ENCODE measurements around the gene LDHAL6A.
"Not testable (repeated sequence)": the region's sequence is repeated elsewhere in the genome, so short reads cannot be mapped to it uniquely, and the experiment has no call there.

LDHAL6A gene

DNA sequence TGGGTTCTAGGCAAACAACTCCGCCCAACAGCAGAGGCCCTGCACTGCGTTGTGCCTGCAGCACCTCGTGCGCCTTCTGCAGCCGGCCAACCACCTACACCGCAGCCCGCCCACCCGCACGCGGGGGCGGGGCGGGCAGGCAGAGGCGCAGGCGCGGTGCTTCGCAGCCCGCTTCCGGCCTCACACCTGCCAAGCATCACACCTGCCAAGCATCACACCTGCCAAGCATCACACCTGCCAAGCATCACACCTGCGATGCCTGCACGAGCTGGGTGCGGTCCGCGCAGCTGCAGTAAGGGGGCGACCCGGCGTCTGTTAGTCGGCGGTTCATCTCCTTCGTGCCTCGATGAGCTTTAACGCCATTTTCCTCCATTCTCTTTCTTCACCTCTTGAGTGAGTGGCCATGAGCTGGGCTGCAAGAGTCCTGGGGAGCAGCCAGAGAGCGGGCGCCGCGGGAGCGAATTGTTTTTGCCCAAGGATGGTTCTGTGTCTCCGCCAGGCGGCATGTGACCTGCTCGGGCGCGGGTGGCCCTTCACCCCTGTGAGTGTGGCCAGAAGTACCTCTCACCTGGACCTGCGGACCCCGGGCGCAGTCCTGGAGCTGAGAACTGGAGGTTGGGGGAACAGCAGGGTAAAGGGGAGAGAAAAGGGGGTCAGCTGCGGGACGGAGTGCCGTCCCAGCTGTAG, at the start of gene LDHAL6A:
Gene LDHAL6A, plus strand, starts transcription at position 171 of the 687 bp plus-strand sequence. CDS start 825 bp downstream, outside the sequence.
- DNase-seq (ENCODE audit: low read depth in 2 of 2) = no peak

DNA sequence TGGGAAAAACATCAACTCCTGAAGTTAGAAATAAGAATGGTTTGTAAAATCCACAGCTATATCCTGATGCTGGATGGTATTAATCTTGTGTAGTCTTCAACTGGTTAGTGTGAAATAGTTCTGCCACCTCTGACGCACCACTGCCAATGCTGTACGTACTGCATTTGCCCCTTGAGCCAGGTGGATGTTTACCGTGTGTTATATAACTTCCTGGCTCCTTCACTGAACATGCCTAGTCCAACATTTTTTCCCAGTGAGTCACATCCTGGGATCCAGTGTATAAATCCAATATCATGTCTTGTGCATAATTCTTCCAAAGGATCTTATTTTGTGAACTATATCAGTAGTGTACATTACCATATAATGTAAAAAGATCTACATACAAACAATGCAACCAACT, 48.3 kb upstream of the LDHAL6A start:
- DNase-seq (ENCODE audit: low read depth in 2 of 2) = not testable (repeated sequence)

DNA sequence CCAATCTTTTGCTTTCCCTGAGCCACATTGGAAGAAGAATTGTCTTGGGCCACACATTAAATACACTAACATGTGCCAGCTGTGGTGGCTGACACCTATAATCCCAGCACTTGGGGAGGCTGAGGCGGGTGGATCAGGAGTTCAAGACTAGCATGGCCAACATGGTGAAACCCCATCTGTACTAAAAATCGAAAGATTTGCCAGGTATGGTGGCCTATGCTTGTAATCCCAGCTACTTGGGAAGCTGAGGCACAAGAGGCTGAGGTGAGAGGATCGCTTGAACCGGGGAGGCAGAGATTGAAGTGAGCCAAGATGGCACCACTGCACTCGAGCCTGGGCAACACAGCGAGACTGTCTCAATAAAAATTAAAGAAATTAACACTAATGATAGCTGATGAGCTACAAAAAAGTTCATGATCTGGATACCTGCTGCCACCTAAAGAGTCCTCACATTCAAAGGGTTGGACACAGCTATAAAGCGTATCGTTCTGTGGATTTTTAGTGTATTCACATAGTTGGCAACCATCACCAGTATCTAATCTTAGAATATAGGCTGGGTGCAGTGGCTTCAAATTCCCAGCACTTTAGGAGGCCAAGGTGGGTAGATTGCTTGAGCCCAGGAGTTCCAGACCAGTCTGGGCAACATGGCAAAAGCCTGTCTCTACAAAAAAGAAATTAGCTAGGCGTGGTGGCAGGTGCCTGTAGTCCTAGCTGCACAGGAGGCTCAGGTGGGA, 46.9 kb upstream of the LDHAL6A start:
- DNase-seq (ENCODE audit: low read depth in 2 of 2) = no peak

DNA sequence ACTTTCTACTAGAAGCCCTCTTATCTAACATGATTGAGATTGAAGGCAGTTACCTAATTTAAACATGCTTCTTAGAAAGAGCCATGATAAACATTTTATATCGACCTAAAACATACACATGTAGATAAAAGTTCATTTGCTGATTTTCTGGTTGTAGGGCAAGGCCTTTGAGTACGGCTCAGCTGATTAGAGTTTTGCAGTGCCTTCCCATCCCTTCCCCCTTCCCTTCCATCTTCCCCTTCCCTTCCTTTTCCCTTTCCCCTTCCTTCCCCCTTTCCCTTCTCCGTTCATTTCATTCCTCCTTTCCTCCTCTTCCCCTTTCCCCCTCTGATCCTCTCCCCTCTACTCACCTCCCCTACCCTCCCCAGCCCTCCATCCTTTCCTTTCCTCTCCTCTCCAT, 39.2 kb upstream of the LDHAL6A start:
- DNase-seq (ENCODE audit: low read depth in 2 of 2) = no peak

DNA sequence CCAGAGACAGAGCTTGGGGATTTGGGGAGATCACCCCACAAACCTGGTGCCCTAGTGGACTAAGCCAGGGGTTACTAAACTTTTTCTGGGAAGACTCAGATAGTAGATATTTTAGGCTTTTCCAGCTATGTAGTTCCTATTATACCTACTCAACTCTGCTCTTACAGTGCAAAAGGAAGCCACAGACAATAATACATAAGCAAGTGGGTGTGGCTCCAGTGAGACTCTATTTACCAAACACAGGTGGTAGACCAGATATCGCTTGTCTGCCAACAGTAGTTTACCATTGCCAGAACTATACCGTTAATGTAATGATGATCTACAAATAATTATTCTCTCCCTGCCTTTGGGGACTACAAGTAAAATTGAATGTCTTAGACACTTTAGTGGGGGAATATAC, 36.6 kb upstream of the LDHAL6A start:
- no peak for DNase-seq (ENCODE audit: low read depth in 2 of 2)

DNA sequence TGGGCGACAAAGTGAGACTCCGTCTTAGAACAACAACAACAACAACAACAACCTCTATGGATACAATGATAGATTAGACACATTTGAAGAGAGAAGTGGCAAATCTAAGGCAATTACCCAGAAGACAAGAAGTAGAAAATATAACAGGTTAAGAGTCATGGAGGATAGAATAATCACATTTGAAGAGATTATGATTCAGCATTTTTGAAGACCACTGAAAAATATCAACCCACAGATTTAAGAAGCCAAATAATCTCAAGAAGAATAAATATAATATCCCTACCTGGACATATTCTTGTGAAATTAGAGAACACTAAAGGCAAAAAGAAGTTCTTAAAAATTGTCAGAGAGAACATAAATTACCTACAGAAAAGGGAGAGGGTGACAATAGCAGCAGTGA, 35.6 kb upstream of the LDHAL6A start:
- DNase-seq (ENCODE audit: low read depth in 2 of 2) = no peak

DNA sequence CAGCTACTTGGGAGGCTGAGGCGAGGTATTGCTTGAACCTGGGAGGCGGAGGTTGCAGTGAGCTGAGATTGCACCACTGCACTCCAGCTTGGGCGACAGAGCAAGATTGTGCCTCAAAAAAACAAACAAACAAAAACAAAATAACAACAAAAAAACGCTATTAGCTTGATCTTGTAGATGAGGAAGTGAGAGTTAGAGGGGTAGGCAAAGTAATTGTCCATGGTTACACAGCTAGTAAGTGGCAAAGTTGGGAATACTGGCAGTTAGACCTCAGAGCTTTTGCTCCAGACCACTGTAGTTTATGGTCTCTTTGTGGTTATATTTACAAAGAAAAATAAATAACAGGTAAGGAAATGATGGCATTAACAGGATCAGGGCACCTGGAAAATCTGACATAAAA, 28.4 kb upstream of the LDHAL6A start:
- DNase-seq (ENCODE audit: low read depth in 2 of 2) = no peak

DNA sequence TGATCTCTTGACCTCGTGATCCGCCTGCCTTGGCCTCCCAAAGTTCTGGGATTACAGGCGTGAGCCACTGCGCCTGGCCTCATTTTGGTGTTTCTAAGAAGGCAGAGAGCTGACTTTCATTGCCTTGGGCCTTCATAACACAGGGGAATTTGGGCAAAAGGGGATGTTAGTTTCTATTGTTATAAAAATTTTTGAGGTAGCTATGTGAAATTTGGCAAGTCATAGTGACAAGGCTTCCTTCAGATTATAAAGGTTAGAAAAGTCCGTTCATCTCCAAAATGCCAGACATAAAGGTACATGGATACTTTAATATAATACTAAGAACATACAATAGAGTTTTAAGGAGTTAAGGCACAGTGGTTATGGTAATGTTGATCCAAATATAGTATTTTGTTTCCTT, 26.3 kb upstream of the LDHAL6A start:
- DNase-seq (ENCODE audit: low read depth in 2 of 2) = no peak

DNA sequence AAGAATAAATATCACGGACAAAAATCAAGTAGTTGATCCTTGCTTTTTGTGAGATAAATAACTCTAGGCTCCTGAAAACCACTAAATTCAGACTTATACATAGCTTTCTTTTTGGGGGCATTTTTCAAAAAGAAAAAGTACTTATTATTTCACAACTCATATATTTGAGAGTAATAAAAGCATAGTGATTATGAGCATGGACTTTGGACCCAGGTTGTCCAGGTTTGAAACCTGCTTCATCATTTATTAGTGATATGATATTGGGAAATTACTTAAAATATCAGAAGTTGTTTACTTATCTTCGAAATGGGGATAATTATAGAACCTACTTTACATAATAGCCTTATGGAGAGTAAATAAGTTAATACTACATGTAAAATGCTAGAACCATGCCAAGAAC, 17.0 kb upstream of the LDHAL6A start:
- DNase-seq (ENCODE audit: low read depth in 2 of 2) = no peak

DNA sequence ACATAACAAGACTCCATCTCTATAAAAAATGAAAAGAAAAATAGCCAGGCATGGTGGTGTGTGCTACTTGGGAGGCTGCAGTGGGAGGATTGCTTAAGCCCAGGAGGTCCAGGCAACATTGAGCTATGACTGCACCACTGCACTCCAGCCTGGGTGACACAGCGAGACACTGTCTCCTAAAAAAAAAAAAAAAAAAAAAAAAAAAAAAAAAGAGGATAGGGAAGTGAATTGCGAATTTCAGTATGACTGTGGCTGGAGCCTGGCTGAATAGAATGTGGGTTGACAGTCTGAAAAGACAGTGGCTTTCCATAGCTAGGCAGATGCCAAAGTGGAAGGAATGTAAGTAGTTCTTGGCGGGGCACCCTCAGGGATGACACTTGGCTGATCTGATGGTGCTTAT, 6.4 kb upstream of the LDHAL6A start:
- no peak for DNase-seq (ENCODE audit: low read depth in 2 of 2)

DNA sequence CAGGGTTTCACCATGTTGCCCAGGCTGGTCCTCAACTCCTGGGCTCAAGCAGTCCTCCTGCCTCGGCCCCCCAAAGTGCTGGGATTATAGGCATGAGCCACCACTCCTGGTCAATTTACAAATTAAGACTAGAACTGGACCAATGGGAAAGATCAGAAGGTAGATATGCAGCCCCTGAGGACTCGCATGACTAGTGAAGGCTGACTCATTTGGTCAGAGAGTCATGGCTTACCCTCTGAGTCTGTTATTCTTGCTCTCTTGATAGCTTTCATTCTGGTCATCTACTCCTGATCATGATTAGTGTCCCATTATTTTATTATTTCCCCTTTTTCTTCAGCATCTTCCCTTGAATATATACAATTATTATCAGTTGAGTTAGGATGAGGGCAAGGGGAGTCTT, 2.7 kb upstream of the LDHAL6A start:
- no peak for DNase-seq (ENCODE audit: low read depth in 2 of 2)

DNA sequence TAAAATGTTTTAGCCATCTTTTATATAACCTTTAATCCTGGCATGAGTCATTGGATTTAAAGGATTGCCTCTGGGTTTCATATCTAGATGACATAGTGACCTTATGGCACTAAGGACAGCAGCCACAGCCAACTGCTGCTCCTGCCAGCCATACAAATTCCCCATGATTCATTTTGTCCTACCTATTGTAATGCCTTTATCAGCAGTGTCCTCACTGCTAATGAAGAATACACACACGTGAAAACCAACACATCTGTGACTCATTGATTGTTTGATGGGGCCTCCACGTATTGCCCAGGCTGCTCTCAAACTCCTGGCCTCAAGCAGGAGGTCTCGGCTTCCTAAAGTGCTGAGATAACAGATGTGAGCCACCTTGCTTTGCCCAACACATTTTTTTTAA, 1.8 kb downstream of the LDHAL6A start:
- no peak for DNase-seq (ENCODE audit: low read depth in 2 of 2)

DNA sequence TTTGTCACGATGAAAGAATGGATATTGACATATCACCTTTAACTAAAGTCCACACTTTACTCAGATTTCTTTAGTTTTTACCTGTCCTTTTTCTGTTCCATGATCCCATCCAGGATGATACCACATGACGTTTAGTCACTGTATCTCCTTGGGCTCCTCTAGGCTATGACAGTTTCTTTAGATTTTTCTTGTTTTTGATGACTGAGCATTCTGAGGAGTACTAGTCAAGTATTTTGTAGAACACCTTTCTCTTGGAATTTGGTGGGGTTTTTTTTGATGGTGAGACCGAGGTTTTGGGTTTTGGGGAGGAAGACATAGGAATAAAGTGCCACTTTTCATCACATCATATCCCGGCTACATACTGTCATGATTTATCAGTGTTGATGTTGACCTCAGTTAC, 4.0 kb downstream of the LDHAL6A start:
- no peak for DNase-seq (ENCODE audit: low read depth in 2 of 2)

DNA sequence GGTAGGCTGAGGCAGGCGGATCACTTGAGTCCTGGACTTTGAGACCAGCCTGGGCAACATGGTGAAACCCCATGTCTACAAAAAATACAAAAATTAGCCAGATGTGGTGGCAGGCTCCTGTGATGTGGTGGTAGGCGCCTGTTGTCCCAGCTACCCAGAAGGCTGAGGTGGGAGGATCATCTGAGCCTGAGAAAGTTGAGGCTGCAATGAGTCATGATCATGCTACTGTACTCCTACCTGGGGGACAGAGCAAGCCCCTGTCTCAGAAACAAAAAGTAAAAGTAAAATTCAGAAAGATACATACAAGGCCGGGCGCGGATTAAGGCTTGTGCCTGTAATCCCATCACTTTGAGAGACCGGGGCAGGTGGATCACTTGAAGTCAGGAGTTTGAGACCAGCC, 6.3 kb downstream of the LDHAL6A start:
- DNase-seq (ENCODE audit: low read depth in 2 of 2) = no peak

DNA sequence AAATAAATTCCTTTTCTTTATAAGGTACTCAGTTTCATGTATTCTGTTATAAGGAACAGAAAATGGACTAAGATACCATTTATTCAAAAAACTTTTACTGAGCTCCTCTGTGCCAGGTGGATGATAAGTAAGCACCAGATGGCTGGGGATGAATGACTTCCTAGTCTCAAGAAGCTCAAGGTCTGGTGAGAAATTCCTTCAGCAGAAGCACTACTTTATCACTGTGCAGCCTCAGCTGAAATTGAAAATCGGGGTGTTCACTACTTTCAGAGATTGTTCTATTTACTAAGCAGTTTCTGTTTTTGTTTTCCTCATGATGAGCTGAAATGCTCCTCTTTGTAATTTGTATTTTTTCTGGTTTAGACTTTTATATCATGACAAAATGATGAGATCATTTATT, 7.8 kb downstream of the LDHAL6A start:
- DNase-seq (ENCODE audit: low read depth in 2 of 2) = no peak

DNA sequence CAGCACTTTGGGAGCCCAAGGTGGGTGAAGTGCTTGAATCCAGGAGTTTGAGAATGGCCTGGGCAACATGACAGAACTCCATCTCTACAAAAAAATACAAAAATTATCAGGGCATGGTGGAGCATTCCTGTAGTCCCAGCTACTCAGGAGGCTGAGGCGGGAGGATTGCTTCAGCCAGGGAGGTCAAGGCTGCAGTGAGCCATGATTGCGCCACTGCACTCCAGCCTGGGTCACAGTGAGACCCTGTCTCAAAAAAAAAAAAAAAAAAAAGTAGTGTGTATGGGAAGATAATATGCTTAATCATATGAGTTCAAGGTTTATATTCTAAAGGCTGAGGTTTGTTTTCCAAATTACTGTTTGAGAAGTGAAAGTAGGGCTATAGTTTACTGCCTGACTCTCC, 10.7 kb downstream of the LDHAL6A start:
- no peak for DNase-seq (ENCODE audit: low read depth in 2 of 2)

DNA sequence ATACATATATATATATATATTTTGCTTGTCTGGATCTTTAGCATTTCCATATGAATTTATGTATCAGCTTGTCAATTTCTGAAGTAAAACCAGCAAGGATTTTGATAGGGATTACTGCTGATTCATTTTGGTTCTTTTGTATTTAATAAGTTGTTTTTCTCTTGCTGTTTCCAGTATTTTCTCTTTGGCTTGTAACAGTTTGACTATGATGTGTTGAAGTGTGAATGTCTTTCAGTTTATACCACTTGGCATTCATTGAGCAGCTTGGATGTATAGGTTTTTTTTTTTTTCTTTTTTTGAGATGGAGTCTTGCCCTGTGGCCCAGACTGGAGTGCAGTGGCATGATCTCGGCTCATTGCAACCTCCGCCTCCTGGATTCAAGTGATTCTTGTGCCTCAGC, 12.4 kb downstream of the LDHAL6A start:
- no peak for DNase-seq (ENCODE audit: low read depth in 2 of 2)

DNA sequence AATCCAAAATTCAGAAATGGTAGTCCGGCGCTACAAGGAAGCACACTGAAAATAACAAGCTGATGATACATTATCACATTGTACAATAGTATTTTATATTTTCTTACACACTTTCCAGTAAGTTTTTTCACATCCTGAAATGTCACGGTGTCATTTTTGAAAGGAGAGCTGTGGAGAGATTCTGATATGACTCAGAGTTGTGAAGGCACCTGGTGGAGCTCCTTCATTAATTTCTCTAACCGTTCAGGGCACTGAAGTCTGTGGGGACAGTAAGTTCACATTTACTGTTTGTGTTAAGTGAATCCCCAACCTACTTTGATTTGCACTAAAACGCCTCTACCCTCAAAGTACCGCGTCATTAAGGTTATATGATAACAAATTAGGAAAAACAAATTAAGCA, 13.3 kb downstream of the LDHAL6A start:
- DNase-seq (ENCODE audit: low read depth in 2 of 2) = no peak

DNA sequence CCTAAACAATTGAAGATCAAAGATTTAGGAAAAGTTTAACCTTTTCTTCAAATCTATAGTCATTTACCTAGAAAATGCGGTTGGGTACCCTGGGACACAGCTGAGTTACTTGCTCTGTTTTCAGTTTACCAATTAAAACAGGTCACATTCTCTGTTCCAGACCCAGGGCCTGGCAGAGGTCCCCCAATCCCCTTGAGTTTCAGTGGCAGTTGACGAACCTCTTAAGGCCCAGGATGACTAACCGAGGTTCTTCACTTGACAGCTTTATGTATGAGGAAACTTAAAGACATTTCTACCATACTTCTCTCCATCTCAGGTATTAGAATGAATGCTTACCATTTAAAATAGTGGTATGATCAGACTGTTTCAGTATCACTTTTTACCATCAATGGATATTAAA, 16.3 kb downstream of the LDHAL6A start:
- DNase-seq (ENCODE audit: low read depth in 2 of 2) = peak in 1 of 2 donors; percentile 9

DNA sequence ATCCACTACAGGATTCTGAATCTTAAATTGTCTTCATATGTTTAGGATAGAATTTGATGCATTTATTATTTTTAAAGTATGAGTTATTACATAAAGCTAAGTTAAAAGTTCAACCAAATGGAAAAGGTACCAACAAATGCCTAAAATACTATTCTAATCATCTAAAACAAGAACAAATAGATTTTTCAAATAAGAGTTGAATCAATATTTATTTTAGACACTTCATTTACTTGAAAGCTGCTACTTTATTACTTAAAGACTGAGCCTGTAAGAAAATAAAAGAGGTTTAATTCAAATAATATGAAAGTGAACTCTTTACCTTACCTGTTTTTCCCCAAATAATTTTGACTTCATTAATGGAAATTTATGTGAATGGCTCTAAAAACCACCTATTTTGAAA, 16.9 kb downstream of the LDHAL6A start:
- DNase-seq (ENCODE audit: low read depth in 2 of 2) = no peak

DNA sequence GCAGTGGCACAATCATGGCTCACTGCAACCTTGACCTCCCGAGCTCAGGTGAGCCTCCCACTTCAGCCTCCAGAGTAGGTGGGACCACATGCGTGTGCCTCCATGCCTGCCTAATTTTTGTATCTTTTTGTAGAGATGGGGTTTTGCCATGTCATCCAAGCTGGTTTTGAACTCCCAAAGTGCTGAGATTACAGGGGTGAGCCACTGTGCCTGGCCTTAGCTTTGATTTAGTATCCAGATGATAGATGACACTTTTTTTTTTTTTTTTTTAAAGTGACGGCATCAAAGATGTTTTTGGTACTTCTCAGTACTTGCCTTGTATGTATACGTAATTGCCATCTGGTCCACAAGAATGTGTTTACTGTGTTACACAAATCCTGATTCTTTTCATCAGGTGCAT, 23.4 kb downstream of the LDHAL6A start:
- no peak for DNase-seq (ENCODE audit: low read depth in 2 of 2)

DNA sequence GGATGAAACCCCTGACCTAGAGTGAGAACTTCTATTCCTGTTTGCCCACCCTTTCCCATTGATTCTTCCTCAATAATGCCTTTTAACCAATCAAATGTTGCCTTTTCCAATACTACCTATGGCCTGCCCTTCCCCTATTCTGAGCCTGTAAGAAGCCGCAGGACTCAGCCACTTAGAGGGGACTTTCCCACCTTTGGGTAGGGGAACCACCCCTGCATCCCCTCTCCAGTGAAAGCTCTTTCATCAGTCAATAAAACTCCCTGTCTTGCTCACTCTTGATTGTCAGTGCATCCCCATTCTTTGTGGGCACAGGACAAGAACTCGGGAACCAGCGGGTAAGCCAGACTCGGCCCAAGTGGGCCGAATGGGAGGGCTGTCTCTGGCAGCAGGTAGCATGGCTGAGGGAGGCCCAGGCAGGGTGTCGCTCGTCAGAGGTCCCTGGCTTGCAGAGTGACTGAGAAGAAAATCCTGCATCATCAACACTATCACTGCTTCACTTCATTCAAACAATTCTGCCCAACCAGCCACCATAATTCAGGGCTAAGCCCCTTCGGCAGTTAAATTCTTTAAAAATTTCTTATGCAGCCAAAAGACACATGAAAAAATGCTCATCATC, 30.4 kb downstream of the LDHAL6A start:
- DNase-seq (ENCODE audit: low read depth in 2 of 2) = no peak

DNA sequence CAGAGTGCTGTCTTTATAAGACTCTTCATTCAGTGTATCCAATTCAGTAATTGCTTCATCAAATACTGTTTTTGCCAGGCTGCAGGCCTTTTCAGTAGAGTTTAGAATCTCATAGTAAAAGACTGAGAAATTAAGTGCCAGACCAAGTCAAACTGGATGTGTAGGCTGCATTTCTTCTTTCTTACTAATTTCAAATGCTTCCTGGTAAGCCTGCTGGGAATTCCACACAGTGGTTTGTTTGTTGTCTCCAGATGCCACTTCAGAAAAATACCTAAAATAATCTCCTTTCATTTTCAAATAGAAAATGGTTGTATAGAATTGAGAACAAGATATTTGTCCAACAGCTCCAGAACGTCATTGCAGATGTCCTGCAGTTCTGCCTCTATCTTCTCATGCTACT, 34.7 kb downstream of the LDHAL6A start:
- no peak for DNase-seq (ENCODE audit: low read depth in 2 of 2)
